ENCODE results near the gene OGG1. TPM values are rescaled to one million over a fixed set of nuclear protein-coding genes. Genes with fewer than 3 reads are reported as not detected.

The OGG1 gene
- 18.6 TPM for polyA plus RNA-seq (2012; ENCODE audit: insufficient read length, low read depth)

GRCh38 chr3:9749645-9750555 lies at the start of gene OGG1:
Gene OGG1, plus strand, starts transcription at chr3:9749952. Its CDS starts 335 bp downstream, at chr3:9750287.
- TF ChIP-seq REST (IDR thresholded peaks at IDR 0.05; ENCODE audit: insufficient read depth in 1 of 2, low read depth in 2 of 2, low read length in 2 of 2) (no peak), TAF1 (IDR thresholded peaks at IDR 0.05; ENCODE audit: borderline replicate concordance, insufficient read depth, low read length) (peak; percentile 65; the same call in 1 of the 2 replicates), SIN3A (IDR thresholded peaks at IDR 0.05; ENCODE audit: borderline replicate concordance, insufficient read depth, low read length) (peak; percentile 76; the same call in 1 of the 2 replicates), FOXP2 (optimal IDR thresholded peaks at IDR 0.05; ENCODE audit: borderline replicate concordance, extremely low read depth, extremely low read length, insufficient read depth) (no peak), POLR2AphosphoS5 (IDR thresholded peaks at IDR 0.05; ENCODE audit: low read depth, low read length) (peak; percentile 83)

- TF ChIP-seq POLR2AphosphoS5 (IDR thresholded peaks at IDR 0.05; ENCODE audit: low read depth, low read length) (no peak), TAF1 (IDR thresholded peaks at IDR 0.05; ENCODE audit: borderline replicate concordance, insufficient read depth, low read length) (no peak), FOXP2 (optimal IDR thresholded peaks at IDR 0.05; ENCODE audit: borderline replicate concordance, extremely low read depth, extremely low read length, insufficient read depth) (no peak), SIN3A (IDR thresholded peaks at IDR 0.05; ENCODE audit: borderline replicate concordance, insufficient read depth, low read length) (no peak), REST (IDR thresholded peaks at IDR 0.05; ENCODE audit: insufficient read depth in 1 of 2, low read depth in 2 of 2, low read length in 2 of 2) (no peak)
Observed at GRCh38 chr3:9700536-9700935, 49.2 kb upstream of the OGG1 start.

- TF ChIP-seq POLR2AphosphoS5 (IDR thresholded peaks at IDR 0.05; ENCODE audit: low read depth, low read length): no peak
- no peak for TF ChIP-seq TAF1 (IDR thresholded peaks at IDR 0.05; ENCODE audit: borderline replicate concordance, insufficient read depth, low read length)
- no peak for TF ChIP-seq REST (IDR thresholded peaks at IDR 0.05; ENCODE audit: insufficient read depth in 1 of 2, low read depth in 2 of 2, low read length in 2 of 2)
- no peak for TF ChIP-seq SIN3A (IDR thresholded peaks at IDR 0.05; ENCODE audit: borderline replicate concordance, insufficient read depth, low read length)
- TF ChIP-seq FOXP2 (optimal IDR thresholded peaks at IDR 0.05; ENCODE audit: borderline replicate concordance, extremely low read depth, extremely low read length, insufficient read depth): no peak
Observed at GRCh38 chr3:9701006-9701405, 48.7 kb upstream of the OGG1 start.

GRCh38 chr3:9701711-9702110 lies 48.0 kb upstream of the OGG1 start:
- TF ChIP-seq TAF1 (IDR thresholded peaks at IDR 0.05; ENCODE audit: borderline replicate concordance, insufficient read depth, low read length): no peak
- TF ChIP-seq POLR2AphosphoS5 (IDR thresholded peaks at IDR 0.05; ENCODE audit: low read depth, low read length): no peak
- no peak for TF ChIP-seq FOXP2 (optimal IDR thresholded peaks at IDR 0.05; ENCODE audit: borderline replicate concordance, extremely low read depth, extremely low read length, insufficient read depth)
- TF ChIP-seq REST (IDR thresholded peaks at IDR 0.05; ENCODE audit: insufficient read depth in 1 of 2, low read depth in 2 of 2, low read length in 2 of 2): no peak
- no peak for TF ChIP-seq SIN3A (IDR thresholded peaks at IDR 0.05; ENCODE audit: borderline replicate concordance, insufficient read depth, low read length)
